Measurements from ENCODE around the gene TBC1D22A. TPM values are rescaled to one million over a fixed set of nuclear protein-coding genes. Genes with fewer than 3 reads are reported as not detected.
"Not testable (repeated sequence)": the region's sequence is repeated elsewhere in the genome, so short reads cannot be mapped to it uniquely, and the experiment has no call there.

TBC1D22A gene
- total RNA-seq, 2 donors from 2014 or later = 15.8 to 17.4 TPM

GRCh38 chr22:46977656-46978343, 215.3 kb downstream of the TBC1D22A start:
- no peak for ATAC-seq
- intact Hi-C loops (cut with DNase I) = loop anchor here in 1 of 2 donors (10.0 kb wide), 1 partner anchor 63 kb away; no protein-coding TSS in a partner anchor
- DNase-seq = no peak

GRCh38 chr22:46978668-46979067, 216.2 kb downstream of the TBC1D22A start:
- ATAC-seq, DNase-seq: not testable (repeated sequence)
- intact Hi-C loops (cut with DNase I) = loop anchor here in 1 of 2 donors (10.0 kb wide), 1 partner anchor 64 kb away; no protein-coding TSS in a partner anchor

GRCh38 chr22:46979506-46979905, 217.1 kb downstream of the TBC1D22A start:
- DNase-seq (no peak), ATAC-seq (no peak)
- intact Hi-C loops (cut with DNase I) = loop anchor here in 1 of 2 donors (10.0 kb wide), 1 partner anchor 65 kb away; no protein-coding TSS in a partner anchor

- ATAC-seq = no peak
- intact Hi-C loops (cut with DNase I) = no loop called here
- no peak for DNase-seq
Measured at GRCh38 chr22:46980392-46980791, 217.9 kb downstream of the TBC1D22A start.

GRCh38 chr22:46982635-46983034, 220.2 kb downstream of the TBC1D22A start:
- intact Hi-C loops (cut with DNase I) = no loop called here
- ATAC-seq (no peak), DNase-seq (no peak)

GRCh38 chr22:46983046-46983445, 220.6 kb downstream of the TBC1D22A start:
- intact Hi-C loops (cut with DNase I) = no loop called here
- ATAC-seq (no peak), DNase-seq (no peak)

- DNase-seq = no peak
- ATAC-seq = peak in 1 of 2 donors; percentile 80
- intact Hi-C loops (cut with DNase I) = no loop called here
Measured at GRCh38 chr22:46984751-46985506, 222.5 kb downstream of the TBC1D22A start.

GRCh38 chr22:46985507-46985882, 223.0 kb downstream of the TBC1D22A start:
- no peak for DNase-seq
- ATAC-seq = peak in 1 of 2 donors; percentile 8
- intact Hi-C loops (cut with DNase I) = no loop called here

GRCh38 chr22:46986788-46987187, 224.3 kb downstream of the TBC1D22A start:
- ATAC-seq (no peak), DNase-seq (no peak)
- intact Hi-C loops (cut with DNase I) = no loop called here

- no peak for DNase-seq
- intact Hi-C loops (cut with DNase I) = no loop called here
- no peak for ATAC-seq
Measured at GRCh38 chr22:46990937-46991550, 228.6 kb downstream of the TBC1D22A start.

- ATAC-seq (no peak), DNase-seq (no peak)
- intact Hi-C loops (cut with DNase I) = no loop called here
Measured at GRCh38 chr22:46991666-46992065, 229.2 kb downstream of the TBC1D22A start.

- ATAC-seq (no peak), DNase-seq (no peak)
- intact Hi-C loops (cut with DNase I) = no loop called here
Measured at GRCh38 chr22:46992121-46992731, 229.8 kb downstream of the TBC1D22A start.

- ATAC-seq (peak in 1 of 2 donors; percentile 45), DNase-seq (no peak)
- intact Hi-C loops (cut with DNase I) = no loop called here
Measured at GRCh38 chr22:46993633-46994032, 231.2 kb downstream of the TBC1D22A start.

GRCh38 chr22:46994265-46994664, 231.8 kb downstream of the TBC1D22A start:
- no peak for ATAC-seq
- DNase-seq = no peak
- intact Hi-C loops (cut with DNase I) = no loop called here

- ATAC-seq = no peak
- DNase-seq = no peak
- intact Hi-C loops (cut with DNase I) = no loop called here
Measured at GRCh38 chr22:46994983-46995382, 232.5 kb downstream of the TBC1D22A start.

GRCh38 chr22:46995501-46996360, 233.3 kb downstream of the TBC1D22A start:
- DNase-seq = no peak

GRCh38 chr22:46996595-46997310, 234.3 kb downstream of the TBC1D22A start:
- ATAC-seq = no peak
- intact Hi-C loops (cut with DNase I) = no loop called here
- DNase-seq = no peak

More at GRCh38 chr22:46995501-46996360, 233.3 kb downstream of the TBC1D22A start:
- no peak for ATAC-seq
- intact Hi-C loops (cut with DNase I) = no loop called here

All from left cardiac atrium (tissue), 4 donors.